PC-3 (cell line): Measurements from ENCODE around the gene RAB44. TPM values are rescaled to one million over a fixed set of nuclear protein-coding genes. Genes with fewer than 3 reads are reported as not detected.

Experiments used
- ATAC-seq: fragments of 200-7000 bp; cut with Tn5 transposase; 2 replicates; pipeline ENCODE4 v1.9.1; 2020; ENCODE audit warnings: mild to moderate bottlenecking, moderate library complexity
- BruUV-seq: library from RNA; stranded (reverse); fragments of 400-500 nt; replicated peaks from 2 replicates; lab custom pipeline; 2021; lab: Mats Ljungman, UMichigan
- CTCF ChIA-PET: fragments of 300-600 bp; sonication (Branson Sonifier 250); formaldehyde crosslinking; loops from one replicate; lab custom pipeline; 2022; ENCODE audit warnings: antibody characterized with exemption; lab: Charles Lee
- POLR2A ChIA-PET: fragments of 300-600 bp; sonication (Branson Sonifier 250); formaldehyde crosslinking; loops from one replicate; lab custom pipeline; 2022; ENCODE audit warnings: antibody characterized with exemption; ENCODE audit not compliant: unreplicated experiment; lab: Charles Lee
- DNase-seq: peaks from one replicate; pipeline ENCODE4 v3.0.0-alpha.2; 2015
- H2AFZ ChIP-seq: fragments of 300-600 bp; sonication (generic); 2 replicates; pipeline ENCODE4 v1.6.0; 2016; ENCODE audit warnings: antibody characterized with exemption, low read length
- H3F3A ChIP-seq: fragments of 300-600 bp; sonication (generic); one replicate; pipeline ENCODE4 v1.6.0; 2017; ENCODE audit warnings: antibody characterized with exemption, low read length, control low read depth, mild to moderate bottlenecking; ENCODE audit not compliant: unreplicated experiment
- H3K27ac ChIP-seq: fragments of 300-600 bp; sonication (generic); 2 replicates; pipeline ENCODE4 v1.5.1; 2016; ENCODE audit warnings: mild to moderate bottlenecking, low read length
- H3K27me3 ChIP-seq: fragments of 300-600 bp; sonication (generic); 2 replicates; pipeline ENCODE4 v1.6.1; 2016; ENCODE audit warnings: low read length, mixed read lengths
- H3K36me3 ChIP-seq: fragments of 300-600 bp; sonication (generic); 2 replicates; pipeline ENCODE4 v1.6.1; 2016; ENCODE audit warnings: low read depth, mixed run types, low read length, mixed read lengths
- H3K4me1 ChIP-seq: fragments of 300-600 bp; sonication (generic); 2 replicates; pipeline ENCODE4 v1.5.1; 2016; ENCODE audit warnings: low read length; ENCODE audit not compliant: insufficient read depth
- H3K4me2 ChIP-seq: fragments of 300-600 bp; sonication (generic); 2 replicates; pipeline ENCODE4 v1.6.0; 2016; ENCODE audit warnings: low read length
- H3K4me3 ChIP-seq: fragments of 300-600 bp; sonication (generic); 2 replicates; pipeline ENCODE4 v1.5.1; 2016; ENCODE audit warnings: mild to moderate bottlenecking, low read length, mixed read lengths
- H3K79me2 ChIP-seq: fragments of 300-600 bp; sonication (generic); 2 replicates; pipeline ENCODE4 v1.6.1; 2017; ENCODE audit warnings: low read length, mixed read lengths
- H3K9ac ChIP-seq: fragments of 300-600 bp; sonication (generic); 2 replicates; pipeline ENCODE4 v1.6.0; 2016; ENCODE audit warnings: mild to moderate bottlenecking, low read length
- H3K9me2 ChIP-seq: fragments of 300-600 bp; sonication (generic); replicated peaks from 2 replicates; pipeline ENCODE4 v1.6.1; 2016; ENCODE audit warnings: mixed run types, low read length, mixed read lengths
- H3K9me3 ChIP-seq: fragments of 300-600 bp; sonication (generic); 2 replicates; pipeline ENCODE4 v1.6.1; 2016; ENCODE audit warnings: low read length, mixed read lengths
- H4K20me1 ChIP-seq: fragments of 300-600 bp; sonication (generic); 2 replicates; pipeline ENCODE4 v1.6.1; 2016; ENCODE audit warnings: low read length, mixed read lengths
- CTCF ChIP-seq: fragments of 300-600 bp; sonication (generic); conservative IDR thresholded peaks from 2 replicates; pipeline ENCODE4 v1.5.1; 2017; ENCODE audit warnings: antibody characterized with exemption, low read depth, mild to moderate bottlenecking, low read length
- EZH2 ChIP-seq: fragments of 300-600 bp; sonication (generic); IDR thresholded peaks from one replicate; pipeline ENCODE4 v1.6.1; 2017; ENCODE audit warnings: antibody characterized with exemption, mild to moderate bottlenecking, low read length; ENCODE audit not compliant: unreplicated experiment
- EZH2phosphoT487 ChIP-seq: fragments of 300-600 bp; sonication (generic); IDR thresholded peaks from 2 replicates; pipeline ENCODE4 v1.6.1; 2018; ENCODE audit warnings: mild to moderate bottlenecking, antibody characterized with exemption, low read length, borderline replicate concordance
- intact Hi-C: fragments of 100-400 bp; cut with micrococcal nuclease; formaldehyde crosslinking; loops from 2 replicates; pipeline ENCODE4 v1.9.0; 2023
- total RNA-seq: library from RNA; depleted of rRNA; stranded (reverse); fragments of >200 nt; gene quantifications from 2 replicates; pipeline ENCODE4 v1.2.3, GENCODE V29; 2014

The RAB44 gene
- total RNA-seq, 1 experiment from 2014 or later, result not detected

GRCh38 chr6:36699348-36699747 is 1.7 kb downstream of the RAB44 start:
- Histone ChIP-seq H3K4me1 (peaks cover 6% of the 10 kb centered on the region; the same call in 1 of the 2 replicates), H3K9ac (no peak overlapping the region), H4K20me1 (no peaks in the 10 kb centered on the region), H3K9me2 (no peaks in the 10 kb centered on the region), H3K4me3 (no peak overlapping the region), H3K79me2 (no peaks in the 10 kb centered on the region), H3F3A (no peaks in the 10 kb centered on the region), H3K4me2 (no peak overlapping the region), H2AFZ (no peak overlapping the region), H3K36me3 (no peaks in the 10 kb centered on the region), H3K27me3 (no peaks in the 10 kb centered on the region), H3K27ac (no peak overlapping the region), H3K9me3 (no peaks in the 10 kb centered on the region)
- no peak for TF ChIP-seq CTCF
- no peak for TF ChIP-seq EZH2
- TF ChIP-seq EZH2phosphoT487, result no peak
- ATAC-seq (no peak), DNase-seq (no peak)
- POLR2A ChIA-PET, result no interaction called here
- no TSS peak for BruUV-seq
- intact Hi-C loops, result no loop called here
- CTCF ChIA-PET, result no interaction called here

- H3K4me3 ChIP-seq, result no peak overlapping the region
- POLR2A ChIA-PET, result no interaction called here
- TF ChIP-seq EZH2phosphoT487, result no peak
- TF ChIP-seq CTCF, result no peak
- no peak for TF ChIP-seq EZH2
- peaks cover 6% of the 10 kb centered on the region; the same call in 1 of the 2 replicates for H3K4me1 ChIP-seq
- DNase-seq (no peak), ATAC-seq (no peak)
- no peaks in the 10 kb centered on the region for H3K36me3 ChIP-seq
- intact Hi-C loops, result no loop called here
- BruUV-seq, result no TSS peak
- H3K9me3 ChIP-seq, result no peaks in the 10 kb centered on the region
- no peak overlapping the region for H3K4me2 ChIP-seq
- H3K27ac ChIP-seq, result no peak overlapping the region
- H4K20me1 ChIP-seq, result no peaks in the 10 kb centered on the region
- no peaks in the 10 kb centered on the region for H3K9me2 ChIP-seq
- no peaks in the 10 kb centered on the region for H3F3A ChIP-seq
- no peak overlapping the region for H2AFZ ChIP-seq
- no peaks in the 10 kb centered on the region for H3K27me3 ChIP-seq
- H3K9ac ChIP-seq, result no peak overlapping the region
- CTCF ChIA-PET, result no interaction called here
- no peaks in the 10 kb centered on the region for H3K79me2 ChIP-seq
Observed at GRCh38 chr6:36700071-36700812, 2.6 kb downstream of the RAB44 start.

GRCh38 chr6:36700831-36701230 is 3.2 kb downstream of the RAB44 start:
- no peak for DNase-seq
- H3K9me3 ChIP-seq, result no peaks in the 10 kb centered on the region
- no peak for ATAC-seq
- CTCF ChIA-PET, result interaction anchor here (0.5 kb wide), 1 partner anchor 59 kb away, joined by 9 read pairs; no protein-coding TSS in a partner anchor
- intact Hi-C loops, result no loop called here
- H3K27ac ChIP-seq, result no peak overlapping the region
- H3K27me3 ChIP-seq, result no peaks in the 10 kb centered on the region
- no peak overlapping the region for H3K4me2 ChIP-seq
- H3K9me2 ChIP-seq, result no peaks in the 10 kb centered on the region
- H3K4me3 ChIP-seq, result no peak overlapping the region
- peaks cover 6% of the 10 kb centered on the region; the same call in 1 of the 2 replicates for H3K4me1 ChIP-seq
- no peaks in the 10 kb centered on the region for H3K36me3 ChIP-seq
- no peaks in the 10 kb centered on the region for H3K79me2 ChIP-seq
- no peak overlapping the region for H3K9ac ChIP-seq
- no peaks in the 10 kb centered on the region for H3F3A ChIP-seq
- H4K20me1 ChIP-seq, result no peaks in the 10 kb centered on the region
- no TSS peak for BruUV-seq
- TF ChIP-seq CTCF (no peak), EZH2 (no peak), EZH2phosphoT487 (no peak)
- POLR2A ChIA-PET, result no interaction called here
- no peak overlapping the region for H2AFZ ChIP-seq
